NOMO-1 treated with DMSO at 0.1 percent for 48 hours (cell line): ENCODE results near the gene B4GALT5.
"Not testable (repeated sequence)": the region's sequence is repeated elsewhere in the genome, so short reads cannot be mapped to it uniquely, and the experiment has no call there.

ENCODE experiments used
- DNase-seq: peaks from one replicate; lab custom pipeline; 2025; ENCODE audit not compliant: unreplicated experiment; lab: John Stamatoyannopoulos, UW

The B4GALT5 gene, protein sequence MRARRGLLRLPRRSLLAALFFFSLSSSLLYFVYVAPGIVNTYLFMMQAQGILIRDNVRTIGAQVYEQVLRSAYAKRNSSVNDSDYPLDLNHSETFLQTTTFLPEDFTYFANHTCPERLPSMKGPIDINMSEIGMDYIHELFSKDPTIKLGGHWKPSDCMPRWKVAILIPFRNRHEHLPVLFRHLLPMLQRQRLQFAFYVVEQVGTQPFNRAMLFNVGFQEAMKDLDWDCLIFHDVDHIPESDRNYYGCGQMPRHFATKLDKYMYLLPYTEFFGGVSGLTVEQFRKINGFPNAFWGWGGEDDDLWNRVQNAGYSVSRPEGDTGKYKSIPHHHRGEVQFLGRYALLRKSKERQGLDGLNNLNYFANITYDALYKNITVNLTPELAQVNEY

DNA sequence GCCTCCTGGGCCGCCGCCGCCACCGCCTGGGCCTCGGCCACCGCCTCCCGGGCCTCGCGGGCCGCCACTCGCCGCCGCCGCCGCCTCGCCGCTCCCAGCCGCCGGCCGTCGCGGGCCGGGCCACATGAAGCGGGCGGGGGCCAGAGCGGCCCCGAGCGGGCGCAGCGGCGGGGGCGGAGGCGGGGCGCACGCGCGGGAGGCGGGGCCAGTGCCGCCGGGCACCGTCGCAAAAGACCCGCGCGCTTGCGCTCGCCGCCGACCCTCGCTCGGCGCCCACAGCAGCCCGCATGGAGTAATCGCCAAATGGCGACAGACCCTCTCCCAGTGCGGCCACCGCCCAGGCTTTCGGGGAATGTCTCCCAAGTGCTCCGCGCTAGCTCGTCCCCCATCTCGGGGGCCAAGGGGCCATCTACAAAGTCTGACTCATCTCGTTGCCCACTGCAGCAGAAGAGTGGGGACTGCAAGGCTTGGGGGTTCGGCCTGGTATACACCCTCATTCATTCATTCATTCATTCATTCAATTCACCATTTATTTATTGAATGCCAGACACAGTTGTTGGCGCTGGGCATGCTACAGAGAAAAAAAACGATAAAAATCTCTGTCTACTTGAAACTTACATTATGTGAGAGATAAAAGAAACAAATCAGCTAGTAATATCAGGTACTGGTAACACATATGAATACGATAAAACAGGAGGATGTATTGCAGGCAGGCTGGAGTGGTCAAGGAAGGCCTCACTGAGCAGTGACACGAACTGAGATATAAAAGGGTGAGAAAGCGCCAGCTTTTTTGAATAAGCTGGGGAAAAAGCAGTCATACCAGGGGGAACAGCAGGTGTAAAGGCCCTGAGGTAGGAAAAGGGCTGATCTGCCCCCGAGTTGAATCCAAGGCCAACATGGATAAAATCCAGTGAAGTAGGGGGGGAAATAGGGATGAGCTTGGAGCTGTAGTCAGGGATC is at the start of gene B4GALT5:
Gene B4GALT5, minus strand, starts transcription at position 126 of the 960 bp plus-strand sequence. CDS start 188 bp downstream, outside the sequence.
- DNase-seq = peak; percentile 65

DNA sequence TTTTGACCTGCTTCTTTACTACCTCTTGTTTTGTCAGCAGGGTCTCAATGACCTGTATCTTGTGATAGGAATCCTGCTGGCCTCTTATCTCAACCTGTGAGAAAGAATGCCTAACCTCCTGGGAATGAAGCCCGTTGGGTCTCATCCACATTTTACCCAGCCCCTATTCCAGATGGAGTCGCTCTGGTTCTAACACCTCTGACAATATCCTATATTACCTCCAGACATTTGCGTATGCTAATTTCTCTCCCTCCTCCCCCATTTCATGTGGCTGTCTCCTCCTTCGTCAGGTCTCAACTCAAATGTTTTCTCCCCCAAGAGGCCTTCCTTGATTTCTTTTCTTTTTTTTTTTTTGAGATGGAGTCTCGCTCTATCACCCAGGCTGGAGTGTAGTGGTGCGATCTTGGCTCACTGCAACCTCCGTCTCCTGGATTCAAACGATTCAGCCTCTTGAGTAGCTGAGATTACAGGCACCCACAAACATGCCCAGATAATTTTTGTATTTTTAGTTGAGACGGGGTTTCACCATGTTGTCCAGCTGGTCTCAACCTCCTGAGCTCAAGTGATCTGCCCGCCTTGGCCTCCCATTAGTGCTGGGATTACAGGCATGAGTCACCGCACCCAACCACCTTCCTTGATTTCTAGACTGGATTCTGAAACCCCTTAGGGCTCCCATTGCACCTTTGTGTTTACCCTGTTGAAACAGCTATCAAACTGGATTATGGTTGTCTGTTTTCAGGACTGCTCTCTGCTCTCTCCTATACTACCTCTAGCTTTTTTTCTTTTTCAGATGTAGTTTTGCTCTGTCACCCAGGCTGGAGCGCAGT is 49.5 kb upstream of the B4GALT5 start:
- no peak for DNase-seq

DNA sequence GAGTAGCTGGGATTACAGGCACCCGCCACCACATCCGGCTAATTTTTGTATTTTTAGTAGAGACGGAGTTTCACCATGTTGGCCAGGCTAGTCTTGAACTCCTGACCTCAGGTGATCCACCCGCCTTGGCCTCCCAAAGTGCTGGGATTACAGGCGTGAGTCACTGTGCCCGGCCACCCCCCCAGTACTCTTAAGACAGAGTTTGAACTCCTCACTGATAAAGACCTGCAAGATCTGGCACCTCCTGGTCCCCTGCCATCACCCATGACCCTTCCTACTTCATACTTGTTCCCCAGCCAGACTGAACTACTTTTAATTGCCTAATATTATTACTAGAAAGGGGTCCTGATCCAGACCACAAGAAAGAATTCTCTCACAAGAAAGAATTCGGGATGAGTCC is 48.2 kb upstream of the B4GALT5 start:
- not testable (repeated sequence) for DNase-seq

DNA sequence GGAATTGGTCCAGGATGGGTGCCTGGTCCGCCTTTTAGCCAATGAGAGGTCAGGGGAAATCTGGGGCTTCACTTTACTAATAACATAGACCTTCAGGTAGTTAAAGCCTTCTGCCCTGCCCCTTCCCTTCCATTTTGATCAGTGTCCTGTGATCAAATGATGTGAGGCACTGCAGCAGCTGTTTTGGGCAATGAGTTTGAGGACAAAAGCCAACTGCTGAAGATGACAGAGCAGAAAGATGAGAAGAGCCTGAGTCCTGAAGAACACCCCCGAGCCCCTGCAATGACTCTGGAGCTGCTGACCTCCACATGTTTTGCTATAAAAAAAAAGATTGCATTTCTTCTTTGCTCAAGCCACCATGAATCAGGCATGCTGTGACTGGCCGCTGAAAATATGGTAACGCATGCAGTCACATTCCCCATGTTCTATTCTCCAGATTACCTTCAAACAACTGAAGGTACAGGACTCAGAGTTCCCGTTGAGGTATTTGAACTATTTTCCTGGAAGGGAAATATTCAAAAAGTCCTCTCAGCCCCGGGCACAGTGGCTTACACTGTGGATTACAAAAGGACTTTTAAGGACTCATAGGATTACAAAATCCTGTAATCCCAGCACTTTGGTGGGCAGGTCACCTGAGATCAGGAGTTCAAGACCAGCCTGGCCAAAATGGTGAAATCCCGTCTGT is 45.7 kb upstream of the B4GALT5 start:
- DNase-seq = no peak

DNA sequence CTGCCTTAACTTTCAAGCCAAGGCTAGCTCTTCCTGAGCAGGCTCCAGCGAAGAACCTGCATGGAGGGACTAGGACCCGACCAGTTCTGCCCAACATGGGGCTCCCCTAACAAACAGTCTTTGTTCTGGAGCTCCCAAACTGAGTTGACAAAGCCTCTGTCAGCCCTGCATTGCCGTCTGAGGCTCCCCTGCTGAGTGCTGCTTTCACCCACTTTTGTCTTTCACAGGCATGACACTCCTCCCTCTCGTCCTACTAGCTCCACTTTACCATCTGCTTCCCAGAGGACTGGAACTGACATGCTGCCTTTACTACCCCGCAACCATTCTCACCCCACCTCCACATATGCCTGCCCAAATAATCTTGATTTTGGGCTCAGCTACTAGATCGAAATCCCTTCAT is 45.1 kb upstream of the B4GALT5 start:
- no peak for DNase-seq

DNA sequence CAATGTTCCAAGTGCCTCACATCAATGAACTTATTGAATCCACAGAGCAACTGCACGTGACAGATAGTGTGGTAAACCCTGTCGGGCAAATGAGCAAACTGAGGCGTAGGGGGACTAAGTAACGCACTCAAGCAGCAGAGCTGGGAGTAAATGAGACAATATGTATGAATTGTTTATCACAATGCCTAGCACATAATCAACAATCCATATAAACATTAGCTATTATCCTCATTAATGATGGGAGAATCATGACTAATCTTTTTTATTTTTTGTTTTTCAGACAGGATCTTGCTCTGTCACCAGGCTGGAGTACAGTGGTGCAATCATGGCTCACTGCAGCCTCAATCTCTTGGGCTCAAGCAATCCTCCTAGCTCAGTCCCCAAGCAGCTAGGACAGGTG is 43.9 kb upstream of the B4GALT5 start:
- no peak for DNase-seq

DNA sequence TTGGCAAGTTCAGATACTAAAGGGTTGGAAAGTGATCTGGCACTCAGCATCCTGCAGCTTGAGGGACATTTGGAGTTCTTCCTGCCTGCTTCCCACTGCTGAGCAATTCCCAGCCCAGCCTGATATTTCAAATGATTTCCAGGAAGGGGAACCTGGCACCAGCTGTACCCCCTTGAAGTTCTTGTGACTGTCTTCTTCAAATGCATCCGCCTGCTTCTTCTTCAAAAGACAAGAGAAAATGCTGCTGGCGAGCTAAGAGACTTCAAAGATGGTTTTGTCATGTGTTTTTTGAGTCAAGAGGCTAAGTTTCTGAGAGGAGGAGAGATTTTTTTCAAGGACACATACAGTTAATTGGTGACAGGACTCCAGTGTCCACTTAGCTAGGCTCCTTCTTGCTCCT is 42.6 kb upstream of the B4GALT5 start:
- DNase-seq = no peak

DNA sequence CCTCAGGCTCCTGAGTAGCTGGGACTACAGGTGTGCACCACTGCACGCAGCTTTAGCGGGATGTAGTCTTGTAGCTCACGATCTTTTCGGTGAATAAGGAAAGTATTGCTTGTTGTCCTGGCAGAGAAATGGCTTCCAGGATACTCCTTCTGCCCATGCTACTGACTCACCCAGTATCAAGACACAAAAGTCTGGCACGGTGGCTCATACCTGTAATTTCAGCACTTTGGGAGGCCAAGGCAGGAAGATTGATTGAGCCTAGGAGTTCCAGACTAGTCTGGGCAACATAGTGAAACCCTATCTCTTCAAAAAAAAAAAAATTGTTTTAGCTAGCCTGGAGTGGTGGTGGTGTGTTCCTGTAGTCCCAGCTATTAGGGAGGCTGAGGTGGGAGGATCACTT is 40.9 kb upstream of the B4GALT5 start:
- DNase-seq = no peak

DNA sequence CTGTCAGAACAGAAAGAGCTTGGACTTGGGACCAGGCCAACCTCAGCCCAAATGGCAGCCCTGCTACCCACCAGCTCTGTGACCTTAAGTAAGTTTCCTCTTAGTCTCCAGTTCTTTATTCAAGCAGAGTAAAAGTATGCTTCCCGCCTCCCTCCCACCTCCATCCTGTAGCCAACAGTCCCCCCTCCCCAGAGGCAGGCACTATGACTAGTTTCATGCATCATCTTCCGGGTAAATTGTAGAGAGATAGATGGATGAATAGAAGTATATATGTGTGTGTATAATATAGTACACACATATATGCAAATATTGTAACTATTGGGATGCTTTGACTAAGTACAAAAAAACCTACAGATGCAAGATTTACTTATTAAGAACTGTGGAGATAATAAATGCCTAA is 39.5 kb upstream of the B4GALT5 start:
- no peak for DNase-seq

DNA sequence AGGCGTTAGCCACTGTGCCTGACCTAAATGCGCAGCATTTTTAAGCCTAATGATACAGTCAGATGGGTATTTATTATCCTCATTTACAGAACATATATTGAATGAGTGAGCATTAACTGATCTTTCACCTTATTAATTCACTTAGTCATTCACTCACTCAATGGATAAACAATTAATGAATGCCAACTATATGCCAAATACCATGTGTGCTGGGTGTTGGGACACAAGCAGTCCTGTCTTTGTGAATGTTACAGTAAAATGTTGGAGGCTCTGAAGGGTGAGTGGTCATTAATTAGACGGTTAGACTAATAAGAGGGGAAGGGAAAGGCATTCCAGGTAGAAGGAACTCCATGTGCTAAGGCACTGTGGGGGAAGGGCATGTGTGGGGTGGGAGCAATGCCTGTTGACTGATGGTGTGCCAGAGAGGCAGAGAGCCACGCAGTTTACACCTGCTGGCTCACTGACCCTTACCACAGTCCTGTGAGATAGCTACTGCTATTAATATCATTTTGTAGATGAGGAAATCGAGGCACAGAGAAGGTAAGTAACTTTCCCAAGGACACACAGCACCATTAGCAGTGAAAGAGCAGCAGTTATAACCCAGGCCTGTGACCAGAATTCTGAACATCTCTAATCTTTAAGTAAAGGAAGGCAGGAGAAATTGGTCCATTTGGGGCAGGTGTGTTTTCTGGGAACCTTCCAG is 38.7 kb upstream of the B4GALT5 start:
- no peak for DNase-seq

DNA sequence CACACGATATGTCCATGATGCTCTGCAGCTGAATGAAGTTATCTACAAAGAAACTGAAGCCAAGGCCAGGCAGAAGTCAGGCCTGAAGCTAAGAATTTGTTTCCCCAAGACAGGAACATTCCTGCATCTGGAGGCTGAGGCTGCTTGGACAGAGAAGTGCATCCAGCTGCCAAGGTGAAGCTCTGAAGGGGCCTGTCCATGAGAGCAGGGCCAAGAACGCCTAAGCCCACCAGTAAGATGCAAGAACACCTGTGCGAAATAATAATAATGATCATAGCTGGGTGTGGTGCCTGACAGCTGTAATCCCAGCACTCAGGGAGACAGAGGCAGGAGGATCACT is 37.7 kb upstream of the B4GALT5 start:
- no peak for DNase-seq

DNA sequence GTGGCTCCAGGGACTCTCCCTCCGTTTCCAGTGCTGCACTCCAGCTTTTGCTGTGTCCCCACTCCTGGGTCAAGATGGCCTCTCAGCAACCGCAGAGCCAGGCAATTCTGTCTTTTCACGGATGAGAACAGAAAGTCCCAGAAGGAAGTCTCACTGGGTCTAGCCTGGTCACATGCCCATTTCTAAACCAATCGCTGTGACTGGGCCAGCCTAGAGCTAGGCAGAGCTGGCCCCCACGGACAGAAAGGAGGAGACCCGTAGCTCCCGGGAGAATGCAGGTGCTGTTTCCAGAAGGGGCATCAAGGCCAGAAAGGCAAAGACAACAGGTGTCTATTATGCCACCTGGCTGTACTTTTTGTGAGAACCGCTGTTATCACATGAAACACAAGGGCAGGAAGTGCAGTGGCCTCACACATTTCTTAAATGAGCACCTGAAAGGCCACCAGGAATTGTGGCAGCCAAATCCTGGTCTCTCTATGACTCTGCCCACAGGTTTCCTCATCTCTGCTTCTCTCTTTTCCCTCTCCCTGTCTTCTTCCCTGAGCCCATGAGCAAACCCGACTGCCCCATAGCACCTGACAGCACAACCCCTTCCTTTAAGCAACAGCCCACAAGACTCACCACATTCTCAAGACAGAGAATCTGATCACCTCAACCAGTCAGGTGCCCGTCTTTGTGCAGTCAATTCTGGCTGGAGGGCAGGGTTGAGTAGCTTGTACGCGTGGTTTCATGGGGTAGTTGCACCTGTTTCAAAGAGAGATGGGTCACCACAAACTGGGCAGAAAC is 37.1 kb upstream of the B4GALT5 start:
- DNase-seq = peak; percentile 48

DNA sequence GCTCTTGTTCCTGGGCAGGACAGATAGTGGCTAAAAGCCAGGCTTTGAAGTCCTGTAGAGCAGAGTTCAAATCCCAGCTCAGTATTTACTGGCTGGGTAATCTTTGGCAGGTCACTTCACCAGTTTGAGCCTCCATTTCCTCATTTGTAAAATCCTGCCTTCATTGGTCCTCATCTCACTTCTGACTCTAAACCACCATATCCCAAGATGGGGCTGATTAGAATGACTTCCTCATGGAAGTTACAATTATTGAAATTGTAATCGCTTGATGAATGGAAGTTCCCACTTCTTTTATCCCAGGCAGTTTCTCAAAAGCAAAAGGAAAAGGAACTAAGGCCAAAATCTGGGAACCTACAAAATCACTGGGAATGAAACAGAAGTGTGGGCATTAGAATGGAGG is 35.9 kb upstream of the B4GALT5 start:
- no peak for DNase-seq

DNA sequence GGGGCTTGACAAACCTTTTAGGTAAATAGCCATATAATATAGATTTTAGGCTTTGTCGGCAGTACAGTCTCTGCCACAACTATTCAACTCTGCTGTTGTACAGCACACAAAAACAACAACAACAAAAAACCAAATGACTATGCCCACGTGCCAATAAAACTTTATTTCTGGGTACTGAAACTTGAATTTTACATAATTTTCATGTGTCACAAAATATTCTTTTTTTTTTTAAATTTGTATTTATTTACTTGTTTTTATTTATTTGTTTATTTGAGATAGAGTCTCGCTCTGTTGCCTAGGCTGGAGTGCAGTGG is 34.8 kb upstream of the B4GALT5 start:
- DNase-seq = no peak

DNA sequence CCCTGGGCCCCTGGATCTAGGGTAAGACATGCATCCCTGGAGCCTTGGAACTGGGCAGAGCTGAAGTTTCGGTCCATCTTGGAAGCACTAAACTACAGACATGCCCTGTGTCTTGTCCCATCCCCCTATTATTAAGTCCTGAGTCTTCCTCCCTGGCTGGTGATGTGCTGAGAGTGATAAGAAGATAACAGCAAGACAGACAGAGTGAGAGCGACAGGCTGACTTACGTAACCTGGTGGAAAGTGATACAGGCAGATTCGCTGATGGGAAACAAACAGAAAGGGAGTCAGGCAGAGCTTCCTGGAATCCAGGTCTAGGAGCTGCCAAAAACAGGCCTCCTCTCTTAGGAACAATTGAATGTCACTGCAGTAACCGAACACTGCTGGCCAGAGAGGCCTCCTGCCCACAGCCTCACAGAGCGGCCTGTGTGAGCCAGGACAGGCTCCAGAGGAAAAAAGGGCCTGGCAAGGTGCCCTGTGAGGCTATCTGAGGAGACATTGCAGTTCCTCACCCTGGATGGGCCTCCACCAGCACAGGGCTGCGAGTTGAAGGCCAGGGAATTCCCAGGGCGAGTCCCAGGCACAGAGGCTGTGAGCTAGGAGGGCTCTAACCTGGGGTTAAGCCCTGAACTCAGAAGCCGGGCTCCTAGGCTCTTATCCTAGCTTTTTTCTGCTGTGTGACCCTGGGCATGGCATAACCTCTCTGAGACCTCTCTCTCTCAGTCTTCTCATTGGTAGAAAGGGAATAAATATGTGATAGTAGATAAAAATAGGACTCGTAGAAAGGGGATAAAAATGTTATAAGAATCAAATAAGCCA is 34.2 kb upstream of the B4GALT5 start:
- no peak for DNase-seq

DNA sequence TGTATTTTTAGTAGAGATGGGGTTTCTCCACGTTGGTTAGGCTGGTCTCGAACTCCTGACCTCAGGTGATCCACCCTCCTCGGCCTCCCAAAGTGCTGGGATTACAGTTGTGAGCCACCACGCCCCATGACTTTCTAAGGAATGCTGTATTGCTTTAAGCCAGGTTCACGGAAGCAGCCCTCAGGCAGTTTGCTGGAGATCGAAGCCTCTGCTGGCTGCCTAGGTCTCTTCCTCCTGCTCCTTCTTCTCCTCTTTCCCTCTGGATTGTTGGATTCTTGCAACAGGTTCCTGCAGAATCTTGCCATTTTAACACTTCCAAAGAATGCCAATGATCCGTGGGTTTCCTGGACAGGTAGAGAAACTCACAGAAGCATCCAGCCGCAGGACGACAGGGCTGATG is 29.3 kb upstream of the B4GALT5 start:
- no peak for DNase-seq

DNA sequence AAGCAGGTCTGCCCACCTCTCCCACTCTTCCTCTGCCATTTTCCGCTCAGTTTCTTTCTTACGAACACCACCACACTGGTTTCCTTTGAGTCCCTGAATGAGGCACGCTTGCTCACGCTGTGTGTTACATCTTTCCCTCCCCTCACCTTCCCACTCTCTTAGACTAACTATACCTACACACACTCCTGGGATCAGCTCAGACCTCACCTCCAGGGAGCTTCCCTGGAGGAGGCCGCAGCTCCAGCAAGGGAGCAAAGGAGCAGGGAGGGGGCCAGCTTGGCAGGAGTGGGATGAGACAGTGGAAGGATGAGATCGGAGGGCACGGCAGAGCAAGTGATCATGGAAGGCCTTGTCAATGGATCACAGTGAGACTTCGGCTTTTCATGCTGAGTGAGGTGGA is 28.3 kb upstream of the B4GALT5 start:
- no peak for DNase-seq

DNA sequence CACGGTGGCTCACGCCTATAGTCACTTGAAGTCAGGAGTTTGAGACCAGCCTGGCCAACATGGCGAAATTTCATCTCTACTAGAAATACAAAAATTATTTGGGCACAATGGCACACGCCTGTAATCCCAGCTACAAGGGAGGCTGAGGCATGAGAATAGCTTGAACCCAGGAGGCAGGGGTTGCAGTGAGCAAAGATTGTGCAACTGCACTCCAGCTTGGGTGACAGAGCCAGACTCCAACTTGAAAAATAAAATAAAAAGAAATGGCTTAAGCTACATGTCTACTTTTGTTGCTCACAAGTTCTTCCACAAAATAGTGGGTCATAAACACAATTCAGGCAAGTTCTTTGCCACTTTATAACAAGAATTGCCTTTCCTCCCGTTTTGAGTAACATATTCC is 27.1 kb upstream of the B4GALT5 start:
- no peak for DNase-seq

DNA sequence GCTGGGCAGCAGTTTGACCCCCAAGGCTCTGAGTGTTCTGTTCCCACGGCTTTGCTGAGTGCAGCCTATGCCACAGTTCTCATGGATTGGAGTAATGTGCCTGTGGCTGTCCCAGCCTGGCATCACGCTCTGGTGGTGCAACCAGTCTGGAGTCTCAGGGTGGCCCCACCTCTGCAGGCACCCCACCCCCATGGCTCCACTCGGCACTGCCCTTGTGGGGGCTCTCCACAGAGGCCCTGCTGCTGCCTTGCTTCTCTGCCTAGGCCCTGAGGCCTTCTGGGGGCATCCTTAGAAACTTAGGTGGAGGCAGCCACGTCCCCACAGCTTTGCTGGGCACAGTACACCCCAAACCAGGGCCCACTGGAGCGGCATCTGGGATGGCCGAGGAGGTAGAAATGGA is 25.4 kb upstream of the B4GALT5 start:
- DNase-seq = no peak
